K562 (cell line): ENCODE measurements around the gene MFSD8. TPM values are rescaled to one million over a fixed set of nuclear protein-coding genes. Genes with fewer than 3 reads are reported as not detected.

Experiments
- BACH1 ChIP-seq: fragments of 200-800 bp; sonication (Bioruptor generic); IDR thresholded peaks from 2 replicates; pipeline ENCODE4 v1.6.1; 2016; ENCODE audit warnings: missing genetic modification characterization, missing compliant biosample characterization
- CAMTA2 ChIP-seq: fragments of 250-450 bp; sonication (Bioruptor Pico); conservative IDR thresholded peaks from 2 replicates; pipeline ENCODE4 v1.5.1; 2022
- EHMT2 ChIP-seq: fragments of 450-650 bp; IDR thresholded peaks from 2 replicates; pipeline ENCODE4 v1.6.1; 2018; ENCODE audit warnings: antibody characterized with exemption
- ESRRB ChIP-seq: fragments of 250-450 bp; sonication (Bioruptor Pico); IDR thresholded peaks from 2 replicates; pipeline ENCODE4 v1.5.0; 2020; ENCODE audit warnings: mild to moderate bottlenecking, moderate library complexity, borderline replicate concordance
- ETV1 ChIP-seq: fragments of 450-650 bp; conservative IDR thresholded peaks from 2 replicates; pipeline ENCODE4 v1.6.1; 2016; ENCODE audit warnings: missing genetic modification characterization, control low read depth, low read depth, missing compliant biosample characterization
- HDAC1 ChIP-seq, 2 experiments: fragments of 450-650 bp; IDR thresholded peaks; 2 replicates each; pipeline ENCODE4 v1.6.1; 2016 to 2017; ENCODE audit warnings: inconsistent platforms in 1 of 2, mild to moderate bottlenecking in 1 of 2, moderate library complexity in 1 of 2
- KDM1A ChIP-seq, 2 experiments: fragments of 450-650 bp; IDR thresholded peaks; 2 replicates each; pipeline ENCODE4 v1.6.1; 2016; ENCODE audit warnings: mild to moderate bottlenecking in 2 of 2
- PYGO2 ChIP-seq: fragments of 450-650 bp; IDR thresholded peaks from 2 replicates; pipeline ENCODE4 v1.6.1; 2016; ENCODE audit warnings: mild to moderate bottlenecking, missing genetic modification characterization, moderate library complexity, missing compliant biosample characterization
- ZNF124 ChIP-seq: sonication (generic); formaldehyde crosslinking; IDR thresholded peaks from 2 replicates; pipeline ENCODE4 v1.8.1; 2022; ENCODE audit warnings: missing genetic modification reagents
- ZNF785 ChIP-seq: fragments of 250-450 bp; sonication (Bioruptor Pico); IDR thresholded peaks from 2 replicates; pipeline ENCODE4 v1.4.0; 2020; ENCODE audit warnings: mild to moderate bottlenecking
- ZNF830 ChIP-seq: fragments of 250-450 bp; sonication (Bioruptor Pico); IDR thresholded peaks from 2 replicates; pipeline ENCODE4 v1.5.0; 2021; ENCODE audit warnings: mild to moderate bottlenecking
- polyA plus RNA-seq, 8 experiments: library from polyadenylated mRNA; depleted of rRNA in 4 of 8; stranded (reverse) in 5 of 8; unstranded in 3 of 8; fragments of >200 nt; fragmentation: Nextera tagmentation in 2 of 8; fragmentation: Illumina TruSeq in 1 of 8; extraction: Ambion mirVana in 2 of 8; extraction: Trizol in 1 of 8; gene quantifications; 2 replicates each; pipeline versions ENCODE4 v1.2.1 to v1.2.3, GENCODE V29; 2011 to 2014; ENCODE audit warnings: inconsistent platforms in 1 of 8, missing spikeins in 1 of 8
- total RNA-seq, 7 experiments: library from RNA; depleted of rRNA in 6 of 7; stranded (reverse); fragments of >200 nt in 6 of 7; fragmentation: Illumina TruSeq in 2 of 7; extraction: Trizol in 2 of 7; gene quantifications; 2 replicates each; pipeline versions ENCODE4 v1.2.1 to v1.2.3, GENCODE V29; 2011 to 2021; ENCODE audit warnings: low replicate concordance in 1 of 7
- TF ChIP-seq, protein P1 (sequence below): sonication (generic); formaldehyde crosslinking; IDR thresholded peaks from 2 replicates; pipeline ENCODE4 v1.9.0; 2022; ENCODE audit warnings: mild to moderate bottlenecking, missing genetic modification reagents
- TF ChIP-seq, protein P2 (sequence below): fragments of 450-650 bp; IDR thresholded peaks from 2 replicates; pipeline ENCODE4 v1.6.1; 2016; ENCODE audit warnings: low read depth, mild to moderate bottlenecking, moderate library complexity

MFSD8 gene
- total and polyA plus RNA-seq, 9 of the 15 experiments (the other 6 are each of a cell fraction or from before 2014, with no cell fraction given), result 7.0 to 27.2 (median 18.7) TPM

DNA sequence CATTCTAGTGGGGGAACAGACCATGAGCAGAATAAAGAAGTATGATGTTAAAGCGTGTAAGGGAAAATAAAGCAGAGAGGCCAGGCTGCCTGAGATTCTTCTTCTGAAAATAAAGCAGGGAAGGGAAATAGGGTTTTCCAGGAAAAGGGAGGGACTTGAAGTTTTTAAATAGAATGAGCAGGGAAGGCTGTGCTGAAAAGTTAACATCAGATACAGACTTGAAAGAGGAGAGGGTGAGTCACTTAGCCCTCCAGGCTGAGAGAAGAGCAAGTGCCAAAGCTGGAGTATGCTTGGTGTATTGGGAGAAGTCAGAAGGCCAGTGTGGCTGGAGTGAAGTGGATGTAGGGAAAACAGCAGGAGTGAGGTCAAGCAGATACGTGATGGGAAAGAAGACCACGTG is 94.3 kb downstream of the MFSD8 start (continued):
- TF ChIP-seq, protein P1, sequence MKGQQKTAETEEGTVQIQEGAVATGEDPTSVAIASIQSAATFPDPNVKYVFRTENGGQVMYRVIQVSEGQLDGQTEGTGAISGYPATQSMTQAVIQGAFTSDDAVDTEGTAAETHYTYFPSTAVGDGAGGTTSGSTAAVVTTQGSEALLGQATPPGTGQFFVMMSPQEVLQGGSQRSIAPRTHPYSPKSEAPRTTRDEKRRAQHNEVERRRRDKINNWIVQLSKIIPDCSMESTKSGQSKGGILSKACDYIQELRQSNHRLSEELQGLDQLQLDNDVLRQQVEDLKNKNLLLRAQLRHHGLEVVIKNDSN, result no peak
- TF ChIP-seq ZNF124 (CRISPR knock-in tag) (no peak), CAMTA2 (CRISPR knock-in tag) (no peak), ETV1 (tag) (no peak), EHMT2 (0 out of 2 replicates have a peak, but pooled peaks have one; percentile 38), HDAC1 (IDR thresholded peaks at IDR 0.05) (peak in 1 of 2 experiments; percentile 79; a peak in 2 of 4 replicates), BACH1 (no peak), PYGO2 (tag) (no peak), ZNF785 (CRISPR knock-in tag) (no peak), KDM1A (IDR thresholded peaks at IDR 0.05) (peak; percentile 55 to 83; a peak in 3 of 4 replicates), ESRRB (CRISPR knock-in tag) (no peak), ZNF830 (no peak)
- TF ChIP-seq, protein P2, sequence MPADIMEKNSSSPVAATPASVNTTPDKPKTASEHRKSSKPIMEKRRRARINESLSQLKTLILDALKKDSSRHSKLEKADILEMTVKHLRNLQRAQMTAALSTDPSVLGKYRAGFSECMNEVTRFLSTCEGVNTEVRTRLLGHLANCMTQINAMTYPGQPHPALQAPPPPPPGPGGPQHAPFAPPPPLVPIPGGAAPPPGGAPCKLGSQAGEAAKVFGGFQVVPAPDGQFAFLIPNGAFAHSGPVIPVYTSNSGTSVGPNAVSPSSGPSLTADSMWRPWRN, result no peak
- TF ChIP-seq, all 486 proteins: peak for 13
